ENCODE measurements around the gene EPAS1.

EPAS1 gene

GRCh38 chr2:46274586-46274985, 22.6 kb upstream of the EPAS1 start:
- no peak for DNase-seq

GRCh38 chr2:46275995-46276394, 21.2 kb upstream of the EPAS1 start:
- no peak for DNase-seq

GRCh38 chr2:46276642-46277041, 20.6 kb upstream of the EPAS1 start:
- DNase-seq, result no peak

- no peak for DNase-seq
Measured at GRCh38 chr2:46277431-46278190, 19.6 kb upstream of the EPAS1 start.

- DNase-seq, result no peak
Measured at GRCh38 chr2:46278952-46279351, 18.3 kb upstream of the EPAS1 start.

GRCh38 chr2:46281939-46282338, 15.3 kb upstream of the EPAS1 start:
- DNase-seq, result no peak

- DNase-seq, result no peak
Measured at GRCh38 chr2:46283693-46284092, 13.5 kb upstream of the EPAS1 start.

- DNase-seq, result no peak
Measured at GRCh38 chr2:46284260-46284659, 12.9 kb upstream of the EPAS1 start.

GRCh38 chr2:46284796-46285195, 12.4 kb upstream of the EPAS1 start:
- DNase-seq, result no peak

GRCh38 chr2:46286715-46287114, 10.5 kb upstream of the EPAS1 start:
- DNase-seq, result no peak

- DNase-seq, result no peak
Measured at GRCh38 chr2:46290078-46290477, 7.1 kb upstream of the EPAS1 start.

- no peak for DNase-seq
Measured at GRCh38 chr2:46293466-46293865, 3.7 kb upstream of the EPAS1 start.

GRCh38 chr2:46294176-46294836, 2.9 kb upstream of the EPAS1 start:
- DNase-seq, result no peak

- DNase-seq, result no peak
Measured at GRCh38 chr2:46296216-46296839, 879 bp upstream of the EPAS1 start.

- no peak for DNase-seq
Measured at GRCh38 chr2:46297546-46298271, 502 bp downstream of the EPAS1 start.

- DNase-seq, result no peak
Measured at GRCh38 chr2:46298272-46298521, 990 bp downstream of the EPAS1 start.

- no peak for DNase-seq
Measured at GRCh38 chr2:46298522-46299353, 1.5 kb downstream of the EPAS1 start.

- DNase-seq, result peak in 1 of 2 donors; percentile 16
Measured at GRCh38 chr2:46299365-46300263, 2.4 kb downstream of the EPAS1 start.

- no peak for DNase-seq
Measured at GRCh38 chr2:46300406-46300832, 3.2 kb downstream of the EPAS1 start.

- no peak for DNase-seq
Measured at GRCh38 chr2:46302005-46302695, 4.9 kb downstream of the EPAS1 start.

GRCh38 chr2:46303233-46303632, 6.0 kb downstream of the EPAS1 start:
- DNase-seq, result no peak
